ENCODE measurements around the gene PIAS3.

Gene PIAS3

GRCh38 chr1:145858901-145859490 lies at the start of gene PIAS3:
TSS of gene PIAS3 (minus strand) at chr1:145859081. CDS start at chr1:145858990, 91 bp downstream.
- peak; percentile 98 for DNase-seq (ENCODE audit: low spot score)

GRCh38 chr1:145908653-145909052 lies 49.8 kb upstream of the PIAS3 start:
- peak; percentile 52 for DNase-seq (ENCODE audit: low spot score)

DNA sequence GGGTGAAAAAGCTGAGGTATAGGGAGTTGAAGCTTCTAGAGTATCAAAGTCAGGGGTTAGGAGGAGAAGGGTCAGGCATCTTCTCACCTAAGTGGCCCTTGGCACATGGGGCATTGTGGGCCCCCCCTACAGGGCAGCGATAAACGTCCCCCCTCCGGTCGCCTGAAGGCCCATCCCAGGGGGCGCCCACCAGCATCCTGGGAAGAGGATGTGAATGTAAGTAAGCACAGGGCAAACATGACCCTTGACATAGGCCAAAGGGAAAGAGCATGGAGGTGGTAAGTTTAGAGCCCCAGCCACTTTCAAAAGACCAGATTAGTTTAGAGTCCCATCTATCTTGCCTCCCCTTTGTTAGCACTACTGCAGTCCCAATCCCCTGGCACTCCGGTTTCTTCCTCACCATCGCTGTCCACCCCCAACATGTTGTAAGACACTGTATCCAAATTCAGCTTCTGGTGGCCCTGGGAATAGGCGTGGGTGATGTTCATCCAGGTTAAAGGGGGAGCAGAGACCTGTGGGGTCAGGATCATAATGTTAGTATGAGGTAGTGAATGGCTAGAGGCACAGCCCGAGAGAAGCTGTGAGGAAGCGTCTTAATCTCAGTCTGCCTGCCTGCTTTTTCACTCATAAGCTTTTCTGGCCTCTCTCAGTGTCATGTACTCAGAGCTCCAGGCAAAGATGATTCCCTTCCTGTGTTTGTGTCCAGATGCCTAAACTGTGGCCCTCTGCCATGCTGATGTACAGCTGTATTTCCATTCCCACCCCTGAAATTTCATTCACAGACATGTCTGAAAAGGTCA lies 48.3 kb upstream of the PIAS3 start:
- DNase-seq (ENCODE audit: low spot score), result no peak

- no peak for DNase-seq (ENCODE audit: low spot score)
Observed at GRCh38 chr1:145901312-145902021, 42.6 kb upstream of the PIAS3 start.

GRCh38 chr1:145898756-145899155 lies 39.9 kb upstream of the PIAS3 start:
- DNase-seq (ENCODE audit: low spot score), result no peak

GRCh38 chr1:145897969-145898368 lies 39.1 kb upstream of the PIAS3 start:
- DNase-seq (ENCODE audit: low spot score), result no peak

DNA sequence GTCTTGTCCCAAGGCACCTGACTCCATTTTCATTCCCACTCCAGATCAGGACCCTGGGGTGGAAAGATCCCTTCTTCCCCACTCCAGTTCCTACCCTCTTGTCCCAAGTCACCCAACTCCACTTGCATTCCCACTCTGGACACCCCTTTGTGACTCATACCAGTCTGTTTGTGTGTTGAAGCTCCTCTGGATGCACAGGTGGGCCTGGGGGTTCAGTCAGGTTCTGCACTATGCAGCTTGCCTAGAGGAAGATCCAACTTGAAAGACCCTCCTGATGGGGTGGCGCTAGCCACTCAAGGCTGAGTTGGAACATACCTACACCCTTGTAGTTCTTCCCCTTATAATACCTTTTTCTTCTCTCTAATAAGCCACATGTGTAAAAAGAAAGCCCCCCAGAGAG lies 36.6 kb upstream of the PIAS3 start:
- DNase-seq (ENCODE audit: low spot score), result no peak

DNA sequence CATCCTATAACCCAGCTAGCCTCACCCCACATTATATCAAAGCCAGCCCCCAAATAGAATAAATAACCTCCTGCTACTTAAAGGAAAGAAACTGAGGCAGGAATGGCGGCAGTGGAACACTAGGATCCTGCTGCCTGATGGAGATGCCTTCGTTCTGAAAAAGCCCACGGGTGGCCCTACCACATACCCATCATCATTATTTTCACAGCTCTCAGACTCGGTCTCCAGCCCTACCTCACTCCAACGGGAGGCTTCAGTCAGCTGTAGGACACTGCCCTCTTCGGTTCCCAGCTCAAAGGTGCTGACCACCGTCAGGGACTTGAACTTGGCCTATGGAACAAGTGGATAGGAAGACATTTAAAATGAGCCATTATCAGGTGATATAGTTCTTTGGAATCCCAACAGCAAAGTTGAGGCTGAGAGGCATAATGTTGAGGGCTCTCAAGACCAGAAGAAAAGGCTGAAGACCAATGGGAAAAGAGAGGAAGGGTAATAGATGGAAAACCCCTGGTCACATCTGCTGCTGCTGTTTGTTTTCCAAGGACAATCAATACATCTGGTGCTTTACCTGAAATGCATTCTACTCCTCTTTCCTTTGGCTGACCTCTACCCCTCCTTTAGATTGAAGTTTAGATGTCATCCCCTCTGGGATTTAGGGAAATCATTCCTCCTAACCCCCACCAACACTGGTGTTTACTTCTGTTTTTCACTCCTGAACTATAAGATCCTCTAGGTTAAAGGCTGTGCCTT lies 34.6 kb upstream of the PIAS3 start:
- no peak for DNase-seq (ENCODE audit: low spot score)

- no peak for DNase-seq (ENCODE audit: low spot score)
Observed at GRCh38 chr1:145892486-145893087, 33.7 kb upstream of the PIAS3 start.

- peak; percentile 93 for DNase-seq (ENCODE audit: low spot score)
Observed at GRCh38 chr1:145891587-145892485, 33.0 kb upstream of the PIAS3 start.

DNA sequence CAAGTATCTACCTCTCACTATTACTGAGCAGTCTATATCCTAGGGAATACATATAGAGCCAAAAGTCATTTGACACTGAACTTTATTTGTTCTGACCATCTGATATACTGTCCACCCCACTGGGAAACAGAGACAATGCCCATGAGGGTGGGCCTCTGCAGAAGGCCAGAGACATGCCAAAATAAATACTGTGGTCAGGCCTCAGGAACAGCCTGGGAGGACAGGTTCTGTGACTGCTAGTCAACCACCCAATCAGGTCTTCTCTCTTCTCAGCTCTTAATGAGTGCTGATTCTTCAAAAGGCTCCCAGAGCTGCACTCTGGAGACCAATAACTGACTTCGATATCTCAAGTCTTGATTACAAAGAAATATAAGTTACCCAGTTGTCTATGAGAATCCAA lies 32.3 kb upstream of the PIAS3 start:
- DNase-seq (ENCODE audit: low spot score), result no peak

DNA sequence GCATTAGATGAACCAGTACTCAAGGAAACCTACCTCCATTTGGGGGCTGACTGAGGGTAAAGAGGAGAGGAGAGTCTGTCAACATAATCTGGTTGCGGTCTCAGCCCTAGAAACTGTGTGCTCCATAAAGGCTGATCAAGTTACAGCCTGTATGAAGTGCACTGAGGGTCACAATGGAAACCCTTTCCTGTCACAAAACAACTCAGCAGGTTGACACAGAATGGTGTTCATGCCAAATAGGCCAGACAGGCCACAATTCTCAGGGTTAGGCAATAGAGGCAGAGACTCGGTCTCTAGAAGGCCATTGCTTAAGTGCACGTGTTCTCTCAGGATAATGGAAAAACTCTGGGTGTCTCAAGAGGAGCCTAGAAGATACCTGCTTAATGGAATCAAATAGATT lies 30.8 kb upstream of the PIAS3 start:
- no peak for DNase-seq (ENCODE audit: low spot score)

- no peak for DNase-seq (ENCODE audit: low spot score)
Observed at GRCh38 chr1:145887631-145888030, 28.8 kb upstream of the PIAS3 start.

- DNase-seq (ENCODE audit: low spot score), result no peak
Observed at GRCh38 chr1:145886816-145887215, 27.9 kb upstream of the PIAS3 start.

DNA sequence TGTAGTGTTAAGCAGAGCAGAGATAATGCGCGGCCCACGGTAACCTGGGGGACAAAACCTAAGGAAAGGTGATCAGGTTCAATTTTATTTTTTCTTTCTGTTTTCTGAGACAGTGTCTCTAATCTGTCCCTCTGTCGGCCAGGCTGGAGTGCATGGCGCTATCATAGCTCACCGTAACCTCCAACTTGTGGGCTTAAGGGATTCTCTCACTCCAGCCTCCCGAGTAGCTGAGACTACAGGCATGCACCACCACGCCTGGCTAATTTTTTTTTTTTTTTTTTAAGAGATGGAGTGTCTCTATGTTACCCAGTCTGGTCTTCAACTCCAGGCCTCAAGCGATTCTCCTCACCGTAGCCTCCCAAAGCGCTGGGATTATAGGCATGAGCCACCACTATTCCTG lies 27.5 kb upstream of the PIAS3 start:
- no peak for DNase-seq (ENCODE audit: low spot score)

DNA sequence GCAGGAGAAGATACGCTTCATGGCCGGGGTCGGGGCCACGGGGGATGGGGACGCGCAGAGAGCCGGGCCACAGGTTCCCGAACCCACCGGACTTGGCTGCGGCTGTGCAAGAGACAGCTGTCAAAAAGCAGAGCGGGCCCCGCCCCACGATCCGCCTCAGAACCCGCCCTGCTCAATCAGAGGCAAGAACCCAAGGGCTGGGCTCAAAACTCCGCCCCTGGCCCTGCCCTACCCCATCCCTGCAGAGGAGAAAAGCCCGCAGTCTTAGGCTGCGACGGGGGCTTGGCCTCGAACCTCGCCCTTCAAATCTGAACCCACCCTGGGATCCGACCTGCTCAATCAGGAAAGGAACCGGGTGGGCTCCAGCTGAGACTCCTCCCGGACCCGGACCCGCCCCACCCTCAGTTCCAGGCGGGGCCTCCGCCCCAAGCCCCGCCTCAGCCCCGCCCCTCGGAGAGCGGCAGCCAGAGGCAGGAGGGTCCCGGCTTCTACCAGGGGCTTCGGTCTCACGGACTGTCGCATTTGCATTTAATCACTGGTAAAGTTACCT lies 26.9 kb upstream of the PIAS3 start, which contains the start of gene ANKRD35:
Gene ANKRD35, minus strand, starts transcription at position 129 of the 550 bp plus-strand sequence. Its CDS starts 108 bp downstream, at position 21.
- peak; percentile 95 for DNase-seq (ENCODE audit: low spot score)

DNA sequence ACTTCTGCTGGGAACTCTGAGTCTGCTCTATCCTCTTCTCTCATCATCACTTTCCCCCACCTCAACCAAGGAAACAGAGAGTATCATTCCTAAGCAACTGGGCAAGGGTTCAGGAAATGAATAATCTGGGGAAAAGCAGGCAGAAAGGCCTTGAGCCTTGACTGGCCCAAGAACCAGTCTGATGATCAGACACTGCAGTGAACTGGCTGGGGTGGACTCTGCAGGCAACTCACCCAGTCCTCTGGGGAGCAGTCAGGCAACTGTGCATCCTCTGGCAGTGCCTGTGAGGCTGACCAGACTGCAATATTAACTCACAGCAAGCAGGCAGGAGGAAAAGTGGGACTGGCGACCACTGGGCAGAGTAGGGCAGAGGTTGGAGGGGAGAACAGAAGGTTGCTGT lies 25.8 kb upstream of the PIAS3 start:
- DNase-seq (ENCODE audit: low spot score), result peak; percentile 48

GRCh38 chr1:145879775-145880174 lies 20.9 kb upstream of the PIAS3 start:
- DNase-seq (ENCODE audit: low spot score), result no peak

DNA sequence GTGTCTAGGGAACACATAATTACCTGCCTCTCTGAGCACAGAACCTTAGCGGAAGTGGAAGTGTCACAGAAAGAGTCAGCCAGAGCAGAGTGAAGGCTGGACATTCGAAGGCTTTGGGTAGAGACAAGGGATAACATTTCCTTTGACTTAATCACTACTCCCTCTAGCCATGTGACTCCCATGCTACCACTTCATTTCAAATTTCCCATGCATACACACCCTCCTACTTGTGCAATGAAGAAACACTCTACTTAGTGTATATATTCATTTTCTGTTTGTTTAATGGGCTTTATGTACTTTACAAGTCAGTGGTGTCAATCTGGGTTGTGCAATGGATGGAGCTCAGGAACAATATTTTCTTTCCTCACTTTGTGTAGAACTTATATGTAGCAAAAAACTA lies 19.8 kb upstream of the PIAS3 start:
- no peak for DNase-seq (ENCODE audit: low spot score)

GRCh38 chr1:145877923-145878486 lies 19.1 kb upstream of the PIAS3 start:
- DNase-seq (ENCODE audit: low spot score), result no peak
